HG02678 (cell line): Measurements from ENCODE around the gene ULK4.
A peak's percentile ranks its signal among the peaks of the same experiment; 100 is the strongest.
"Not testable (repeated sequence)": the region's sequence is repeated elsewhere in the genome, so short reads cannot be mapped to it uniquely, and the experiment has no call there.

Source experiments
- ATAC-seq: cut with Tn5 transposase; IDR thresholded peaks from one replicate; pipeline ENCODE4 v1.9.1; 2021; ENCODE audit warnings: mild to moderate bottlenecking, moderate library complexity; ENCODE audit not compliant: unreplicated experiment

Gene ULK4

DNA sequence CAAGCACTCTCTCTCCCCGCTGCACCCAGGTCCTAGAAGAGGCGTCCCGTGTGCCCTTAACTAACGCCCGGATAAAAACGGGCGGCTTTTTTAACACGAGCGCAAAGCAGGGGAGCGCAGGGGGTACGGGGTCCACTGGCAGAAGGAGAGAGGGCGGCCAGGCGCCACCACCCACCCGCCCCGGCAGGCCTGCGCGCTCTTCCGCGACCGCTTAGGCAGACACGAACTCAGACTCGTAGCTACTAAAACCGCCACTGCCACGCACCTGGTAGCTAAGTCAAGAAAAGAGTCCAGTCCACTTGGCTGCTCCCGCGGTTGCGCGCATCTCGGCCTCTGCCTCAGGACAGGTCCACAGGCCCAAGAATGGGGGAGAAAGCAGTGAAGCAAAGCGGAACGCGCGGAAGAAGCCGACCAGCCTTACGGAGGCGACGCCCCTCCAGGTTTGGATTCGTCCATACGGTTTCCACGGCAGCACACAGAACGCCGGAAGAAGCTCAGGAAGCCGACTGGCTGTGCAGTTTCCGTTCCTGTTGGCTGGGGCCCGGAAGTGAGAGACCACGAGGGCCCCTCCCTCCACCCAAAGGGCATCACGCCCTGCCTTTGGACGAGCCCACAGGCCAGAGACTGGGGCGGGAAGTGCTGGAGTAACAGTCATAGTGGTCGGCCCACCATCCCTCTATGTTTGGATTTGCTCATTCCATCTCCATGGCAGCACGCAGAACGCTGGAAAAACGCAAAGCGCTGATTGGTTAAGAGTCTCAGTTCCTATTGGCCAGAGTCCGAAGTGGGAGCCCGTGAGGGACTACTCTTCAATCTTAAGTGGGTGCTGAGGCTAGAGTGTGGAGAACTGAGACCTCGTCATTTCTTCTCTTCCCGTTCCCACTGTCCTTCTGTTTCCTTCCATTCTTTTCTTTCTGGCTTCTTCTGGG is at the start of gene ULK4:
ULK4 (minus strand) TSS at position 353 of the 929 bp plus-strand sequence. CDS start 7,344 bp downstream, outside the sequence.
- ATAC-seq: peak; percentile 96

DNA sequence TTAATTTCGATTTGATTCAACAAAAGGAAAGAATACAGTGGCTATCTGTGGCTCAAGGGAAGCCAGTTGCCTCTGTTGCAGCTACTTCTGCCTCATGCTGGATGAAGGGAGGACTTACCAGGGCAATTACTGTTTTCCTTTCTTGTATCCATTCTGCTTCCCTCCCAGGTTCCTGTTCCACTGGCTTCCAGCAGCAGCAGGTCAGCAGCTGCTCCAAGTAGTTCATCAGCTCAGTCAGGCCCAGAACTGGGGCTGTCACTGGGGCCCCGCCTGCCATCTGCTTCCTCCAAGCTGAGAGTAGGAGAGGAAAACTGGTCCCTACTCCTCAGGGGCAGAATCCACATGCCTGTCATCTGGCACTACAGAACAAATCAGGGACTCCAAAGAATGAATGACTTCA is 48.6 kb upstream of the ULK4 start:
- ATAC-seq: no peak

DNA sequence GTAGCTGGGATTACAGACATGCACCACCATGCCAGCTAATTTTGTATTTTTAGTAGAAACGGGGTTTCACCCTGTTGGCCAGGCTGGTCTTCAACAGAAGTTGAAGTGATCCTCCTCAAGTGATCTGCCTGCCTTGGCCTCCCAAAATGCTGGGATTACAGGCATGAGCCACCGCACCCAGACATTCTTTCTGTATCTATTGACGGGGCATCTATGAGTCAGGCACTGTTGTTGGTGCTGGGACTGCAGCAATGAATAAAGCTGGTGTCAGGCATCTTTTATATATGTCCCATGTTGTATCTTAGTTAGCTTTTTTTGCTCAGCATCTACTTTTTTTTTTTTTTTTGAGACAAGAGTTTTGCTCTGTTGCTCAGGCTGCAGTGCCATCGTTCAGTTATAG is 47.6 kb upstream of the ULK4 start:
- no peak for ATAC-seq

DNA sequence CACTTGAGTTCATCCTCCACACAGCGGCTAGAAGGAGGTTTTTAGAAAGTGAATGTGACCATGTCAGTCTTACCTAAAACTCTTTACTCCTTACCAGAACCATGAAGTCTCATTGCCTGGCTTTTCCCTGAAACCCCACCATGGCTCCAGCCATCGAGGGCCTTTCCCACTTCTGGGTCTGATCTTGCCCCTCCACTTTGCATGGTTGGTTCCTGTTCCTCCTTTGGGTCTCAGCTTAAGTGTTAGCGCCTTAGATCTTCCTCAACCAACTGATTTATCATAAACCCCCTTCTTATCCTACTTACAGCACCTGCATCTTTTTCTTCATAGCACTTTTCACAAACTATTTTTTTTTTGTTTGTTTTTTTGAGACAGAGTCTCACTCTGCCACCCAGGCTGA is 45.9 kb upstream of the ULK4 start:
- ATAC-seq: no peak

DNA sequence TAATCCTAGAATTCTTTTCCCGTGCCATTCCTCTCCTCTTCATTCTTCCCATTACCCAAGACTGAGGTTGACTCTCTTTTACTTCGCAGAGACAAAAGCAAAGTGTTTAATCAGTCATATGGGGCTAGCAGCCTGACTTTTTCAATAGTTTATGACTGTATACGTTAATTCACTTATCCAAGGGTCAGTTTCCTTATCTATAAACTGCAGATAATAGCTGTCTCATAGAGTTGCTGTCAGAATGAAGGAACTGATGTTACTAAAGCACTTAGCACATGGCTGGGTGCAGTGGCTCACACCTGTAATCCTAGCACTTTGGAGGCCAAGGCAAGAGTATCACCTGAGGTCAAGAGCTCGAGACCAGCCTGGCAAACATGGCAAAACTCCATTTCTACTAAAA is 43.5 kb upstream of the ULK4 start:
- ATAC-seq: no peak

DNA sequence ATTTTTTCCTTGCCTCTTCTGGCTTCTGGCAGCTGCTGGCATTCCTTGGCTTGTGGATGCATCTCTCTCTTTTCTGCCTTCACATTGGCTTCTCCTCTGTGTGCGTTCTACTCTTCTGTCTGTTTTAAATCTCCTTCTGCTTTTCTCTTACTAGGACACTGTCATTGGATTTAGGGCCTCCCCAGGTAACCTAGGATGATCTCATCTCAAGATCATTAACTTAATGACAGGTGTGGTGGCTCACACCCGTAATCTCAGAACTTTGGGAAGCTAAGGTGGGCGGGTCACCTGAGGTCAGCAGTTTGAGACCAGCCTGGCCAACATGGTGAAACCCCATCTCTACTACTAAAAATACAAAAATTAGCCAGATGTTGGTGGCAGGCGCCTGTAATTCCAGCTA is 40.9 kb upstream of the ULK4 start:
- no peak for ATAC-seq

DNA sequence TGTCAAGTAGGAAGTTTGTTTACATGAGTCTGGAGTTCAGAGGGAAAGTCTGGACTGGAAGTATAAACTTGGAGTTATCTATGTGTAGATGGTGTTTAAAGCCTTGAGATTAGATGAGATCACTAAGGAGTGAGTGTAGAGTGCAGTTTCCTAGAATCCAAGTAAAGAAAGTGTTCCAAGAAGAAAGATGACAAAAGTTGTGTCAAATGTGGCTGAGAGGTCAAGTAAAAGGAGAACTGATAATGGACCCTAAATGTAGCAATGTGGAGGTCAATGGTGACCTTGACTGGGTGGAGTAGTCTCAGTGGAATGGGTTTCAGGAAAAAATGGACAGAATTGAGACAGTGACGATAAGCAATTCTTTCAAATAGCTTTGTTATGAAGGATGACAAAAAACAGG is 39.9 kb upstream of the ULK4 start:
- ATAC-seq: no peak

DNA sequence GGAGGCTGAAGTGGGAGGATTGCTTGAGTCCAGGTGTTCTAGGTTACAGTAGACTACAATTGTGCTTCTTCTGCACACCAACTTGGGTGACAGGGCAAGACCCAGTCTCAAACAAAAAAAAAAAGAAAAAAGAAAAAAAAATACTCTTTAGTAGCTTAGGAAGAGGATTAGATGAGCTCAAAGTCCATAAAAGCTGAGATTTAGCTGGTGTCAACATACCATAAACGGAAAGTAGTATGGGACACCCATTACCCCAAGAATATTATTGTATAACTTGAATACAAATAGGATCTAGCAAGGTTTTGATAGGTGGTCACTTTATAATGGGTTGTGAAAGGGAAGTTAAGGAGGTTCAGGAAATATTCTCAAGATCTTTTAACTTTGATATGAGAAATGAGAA is 38.0 kb upstream of the ULK4 start:
- no peak for ATAC-seq

DNA sequence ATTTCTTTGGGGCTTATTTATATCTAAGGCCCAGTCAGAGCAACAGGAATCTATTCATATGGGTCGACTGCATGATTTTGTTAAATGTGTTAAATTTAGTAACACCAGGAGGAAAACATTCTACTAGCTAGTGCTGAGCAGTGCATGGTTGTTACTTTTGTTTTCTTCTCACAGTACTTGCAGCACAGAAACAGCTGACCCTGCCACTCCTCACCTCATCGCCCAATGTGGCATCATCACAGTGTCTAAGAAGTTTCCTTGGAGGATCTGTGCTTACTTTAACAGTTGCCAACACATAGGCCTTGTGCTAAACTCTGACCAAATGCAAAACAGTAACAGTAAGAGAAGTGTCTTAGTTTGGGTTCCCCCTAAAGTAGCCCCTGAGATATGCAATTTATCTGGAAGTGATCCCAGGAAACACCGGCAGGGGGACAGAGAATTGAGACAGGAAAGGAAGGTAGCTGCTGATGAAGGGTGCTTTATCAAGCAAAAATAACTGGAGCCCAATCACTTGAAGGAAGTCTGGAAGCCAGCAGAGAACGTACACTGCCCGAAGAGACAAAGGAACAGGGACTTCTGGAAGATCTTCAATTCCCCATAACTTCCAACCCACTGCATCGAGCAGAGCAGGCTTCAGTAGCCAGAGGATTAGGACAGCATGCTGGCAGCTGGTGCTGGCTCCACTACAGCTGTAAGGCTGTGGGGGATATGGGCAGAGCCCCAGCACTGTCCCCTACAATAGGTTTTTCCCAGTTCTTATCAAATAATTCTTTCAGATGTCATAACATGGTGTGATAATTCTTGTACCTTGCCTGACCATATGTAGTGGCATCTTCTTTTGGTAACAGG is 36.0 kb upstream of the ULK4 start:
- no peak for ATAC-seq

DNA sequence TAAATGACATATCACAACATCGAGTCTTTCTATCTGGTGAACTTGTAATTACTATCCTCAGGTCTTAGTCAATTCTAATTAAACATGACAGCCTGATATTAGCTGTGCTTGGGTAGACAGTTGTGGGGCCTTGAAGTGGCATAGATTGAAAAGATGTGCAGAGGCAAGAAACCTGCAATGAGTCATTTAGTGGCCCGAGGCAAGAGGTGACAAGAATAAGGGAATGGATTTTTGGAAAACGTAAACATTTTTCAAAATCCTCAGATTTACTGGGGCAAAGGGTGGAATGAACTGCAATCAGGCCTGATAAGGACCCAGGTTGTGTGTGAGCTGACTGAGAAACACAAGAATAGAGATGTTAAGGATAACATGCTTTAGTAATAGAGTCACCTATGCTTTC is 29.5 kb upstream of the ULK4 start:
- no peak for ATAC-seq

DNA sequence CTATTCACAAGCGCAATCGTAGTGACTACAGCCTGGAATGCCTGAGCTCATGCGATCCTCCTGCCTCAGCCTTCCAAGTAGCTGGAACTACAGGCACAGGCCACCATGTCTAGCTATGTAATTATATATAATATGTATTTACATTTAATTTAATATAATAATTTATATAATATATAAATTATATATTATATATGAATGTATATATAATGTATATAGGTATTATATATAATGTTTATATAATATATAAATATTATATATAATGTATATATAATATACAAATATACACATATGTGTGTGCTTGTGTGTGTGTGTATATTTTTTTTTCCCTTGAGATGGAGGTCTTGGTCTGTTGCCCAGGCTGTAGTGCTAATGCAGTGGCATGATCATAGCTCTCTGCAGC is 27.6 kb upstream of the ULK4 start:
- no peak for ATAC-seq

DNA sequence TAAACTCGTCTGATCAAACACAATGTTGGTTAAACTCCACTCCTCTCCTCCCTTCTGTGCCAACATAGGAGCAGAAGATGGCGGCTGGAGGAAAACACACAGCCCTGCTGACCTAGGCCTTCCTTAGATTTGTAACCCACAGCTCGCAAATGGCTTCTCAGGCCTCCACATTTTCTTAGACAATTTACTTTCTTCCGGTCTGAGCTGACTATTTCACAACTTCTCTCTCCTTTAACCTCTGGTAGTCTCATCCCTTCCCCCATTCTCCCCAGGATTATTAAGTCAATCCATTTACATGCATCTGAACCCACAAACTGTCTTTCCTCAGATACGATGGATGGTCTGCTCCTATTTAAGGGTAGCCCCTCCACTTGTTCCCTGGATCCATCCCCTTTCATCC is 25.7 kb upstream of the ULK4 start:
- ATAC-seq: no peak

DNA sequence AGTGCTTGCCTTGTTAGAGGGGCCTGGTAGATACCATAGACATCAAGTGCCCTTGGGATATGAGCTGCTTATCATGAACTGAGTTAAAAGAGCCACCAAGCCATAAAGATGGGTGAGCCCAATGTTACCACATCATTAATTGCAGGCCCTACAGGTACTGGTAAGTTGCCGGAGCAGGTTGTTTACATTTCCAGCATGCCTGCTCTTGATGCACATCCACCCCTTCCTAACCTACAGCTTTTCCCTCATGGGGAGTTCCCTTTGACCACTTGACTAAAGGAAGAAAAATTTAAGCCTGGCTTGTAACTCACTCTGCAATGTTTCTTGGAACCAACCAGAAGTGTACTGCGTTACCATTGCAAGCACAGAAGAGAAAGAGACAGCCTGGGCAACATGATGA is 24.7 kb upstream of the ULK4 start:
- ATAC-seq: no peak

DNA sequence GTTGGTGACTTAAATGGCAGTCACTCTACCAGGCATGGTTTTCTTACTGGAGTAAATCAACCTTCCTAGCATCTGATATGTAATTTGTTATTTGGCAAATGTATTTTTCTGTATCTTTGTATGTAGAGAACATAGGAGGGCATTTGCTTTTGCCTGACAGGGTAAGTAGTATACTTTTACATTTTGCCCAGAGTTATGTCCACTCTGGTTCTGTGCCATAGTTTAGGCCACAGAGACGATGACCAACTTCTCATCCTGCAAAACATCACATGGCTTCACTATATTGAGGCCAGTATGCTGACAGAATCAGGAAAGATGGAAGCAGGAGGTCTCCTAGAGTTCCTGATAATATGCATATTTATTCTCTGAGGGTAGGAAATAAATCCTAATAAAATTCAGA is 23.1 kb upstream of the ULK4 start:
- no peak for ATAC-seq

DNA sequence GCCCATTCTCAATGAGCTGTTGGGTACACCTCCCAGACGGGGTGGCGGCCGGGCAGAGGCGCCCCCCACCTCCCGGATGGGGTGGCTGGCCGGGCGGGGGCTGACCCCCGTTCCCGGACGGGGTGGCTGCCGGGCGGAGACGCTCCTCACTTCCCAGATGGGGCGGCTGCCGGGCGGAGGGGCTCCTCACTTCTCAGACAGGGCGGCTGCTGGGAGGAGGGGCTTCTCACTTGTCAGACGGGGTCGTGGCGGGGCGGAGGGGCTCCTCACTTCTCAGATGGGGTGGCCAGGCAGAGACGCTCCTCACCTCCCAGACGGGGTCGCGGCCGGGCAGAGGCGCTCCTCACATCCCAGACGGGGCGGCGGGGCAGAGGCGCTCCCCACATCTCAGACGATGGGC is 21.2 kb upstream of the ULK4 start:
- not testable (repeated sequence) for ATAC-seq

DNA sequence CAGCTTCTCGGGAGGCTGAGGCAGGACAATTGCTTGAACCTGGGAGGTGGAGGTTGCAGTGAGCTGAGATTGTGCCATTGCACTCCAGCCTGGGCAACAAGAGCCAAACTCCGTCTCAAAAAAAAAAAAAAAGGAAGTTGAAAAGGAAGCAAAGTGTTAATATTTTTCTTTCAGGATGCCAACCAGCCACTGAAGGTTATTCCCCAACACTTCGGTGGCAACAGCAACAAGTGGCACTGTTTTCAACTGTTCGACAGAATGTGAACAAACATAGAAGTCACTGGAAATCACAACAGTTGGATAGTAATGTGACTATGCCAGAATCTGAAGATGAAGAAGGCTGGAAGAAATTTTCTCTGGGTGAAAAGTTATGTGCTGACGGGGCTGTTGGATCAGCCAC is 15.5 kb upstream of the ULK4 start:
- ATAC-seq: not testable (repeated sequence)

DNA sequence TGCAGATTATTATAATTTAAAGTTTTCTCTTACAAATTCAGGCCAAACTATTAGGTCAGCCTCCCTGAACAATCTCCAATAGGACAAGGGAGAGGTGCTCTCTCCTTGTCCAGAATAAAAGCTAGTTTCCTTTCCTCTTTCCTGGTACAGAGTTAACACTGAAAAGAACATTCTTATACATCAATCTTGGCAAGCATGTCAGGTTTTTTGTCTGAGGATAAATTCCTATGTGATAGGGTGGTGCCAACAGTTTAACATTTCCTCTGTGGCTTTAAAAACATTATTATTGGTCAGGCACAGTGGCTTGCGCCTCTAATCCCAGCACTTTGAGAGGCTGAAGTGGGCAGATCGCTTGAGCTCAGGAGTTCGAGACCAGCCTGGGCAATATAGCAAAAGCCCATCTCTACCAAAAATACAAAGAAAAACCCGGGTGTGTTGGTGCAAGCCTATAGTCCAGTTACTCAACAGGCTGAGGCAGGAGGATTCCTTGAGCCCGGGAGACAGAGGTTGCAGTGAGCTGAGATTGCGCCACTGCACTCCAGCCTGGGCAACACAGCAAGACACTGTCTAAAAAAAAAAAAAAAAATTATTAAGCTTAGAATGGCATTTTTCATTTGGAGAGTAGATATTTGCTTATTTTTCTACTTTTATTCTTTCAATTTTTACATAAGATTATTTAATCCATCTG is 13.7 kb upstream of the ULK4 start:
- ATAC-seq: no peak

DNA sequence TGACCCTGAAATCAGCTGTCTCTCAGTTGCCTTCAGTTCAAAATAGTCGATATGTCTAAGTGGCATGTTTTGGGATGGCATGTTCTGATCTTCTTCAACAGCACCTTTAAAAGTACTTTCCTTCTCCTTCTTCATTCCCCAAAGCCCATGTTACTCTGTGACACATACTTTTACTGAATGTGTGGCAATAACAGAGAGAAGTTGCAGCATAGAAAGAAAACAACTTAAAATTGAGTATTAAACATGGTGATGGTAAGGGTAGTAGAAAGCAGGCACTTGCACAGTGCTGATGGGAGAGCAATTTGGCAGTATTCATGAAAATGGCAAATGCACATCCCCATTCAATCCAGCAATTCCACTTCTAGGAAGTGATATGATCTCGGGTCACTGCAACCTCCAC is 12.3 kb upstream of the ULK4 start:
- ATAC-seq: no peak

DNA sequence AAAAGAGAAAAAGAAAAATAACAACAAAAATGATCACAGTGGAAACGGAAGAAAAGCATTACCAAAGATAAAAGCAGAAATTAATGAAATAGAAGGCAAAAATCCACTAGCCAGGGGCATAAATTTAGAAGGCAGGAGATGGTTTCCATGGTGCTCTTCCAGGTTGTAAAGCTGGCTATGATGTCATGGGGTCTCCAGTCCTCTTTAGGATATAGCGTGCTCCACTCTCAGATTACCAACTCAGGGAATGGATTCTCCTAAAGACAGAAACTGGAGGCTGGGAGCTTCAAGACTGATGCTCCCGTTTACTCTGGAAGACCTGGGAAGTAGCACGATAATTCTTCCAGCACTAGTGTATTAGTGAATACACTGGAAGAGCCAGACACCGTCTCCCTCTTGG is 10.9 kb upstream of the ULK4 start:
- ATAC-seq: no peak

DNA sequence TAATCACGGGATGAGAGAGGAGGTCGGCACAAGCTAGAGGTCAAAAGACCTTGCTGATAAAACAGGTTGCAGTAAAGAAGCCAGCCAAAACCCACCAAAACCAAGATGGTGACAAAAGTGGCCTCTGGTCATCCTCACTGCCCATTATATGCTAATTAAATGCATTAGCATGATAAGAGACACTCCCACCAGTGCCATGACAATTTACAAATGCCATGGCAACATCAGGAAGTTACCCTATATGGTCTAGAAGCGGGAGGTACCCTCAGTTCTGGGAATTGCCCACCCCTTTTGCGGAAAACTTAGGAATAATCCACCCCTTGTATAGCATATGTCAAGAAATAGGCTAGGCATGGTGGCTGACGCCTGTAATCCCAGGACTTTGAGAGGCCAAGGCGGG is 4.3 kb upstream of the ULK4 start:
- ATAC-seq: no peak

DNA sequence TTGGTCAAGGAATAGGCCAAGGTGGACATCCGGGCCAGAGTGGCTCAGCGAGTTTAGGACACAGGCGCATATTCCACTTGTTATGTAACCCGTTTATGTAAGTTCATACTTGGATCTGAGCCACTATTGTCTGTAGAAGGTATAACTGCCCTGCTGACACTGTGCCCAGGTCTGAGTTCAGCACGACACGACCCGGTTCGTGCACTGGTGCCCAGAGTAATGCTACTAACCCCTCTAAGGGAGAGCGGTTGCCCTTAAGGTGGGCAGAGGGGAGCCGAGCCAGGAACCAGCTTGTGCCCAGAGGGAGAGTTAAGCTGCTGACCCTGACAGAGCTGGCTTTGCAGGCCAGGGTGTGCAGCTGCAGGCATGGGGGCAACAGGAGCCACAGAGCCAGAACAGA is 1.9 kb upstream of the ULK4 start:
- no peak for ATAC-seq
